Fibroblast of pulmonary artery (primary cell): ENCODE data around the gene MYLK.

Experiments used
- DNase-seq: peaks from one replicate; pipeline ENCODE4 v3.0.0-alpha.2; 2010; ENCODE audit warnings: low read depth
- H3K4me3 ChIP-seq: replicated peaks from 2 replicates; pipeline ENCODE4 v1.5.1; 2011; ENCODE audit warnings: low read depth, mild to moderate bottlenecking, control low read depth, low read length, moderate library complexity
- CTCF ChIP-seq: IDR thresholded peaks from 2 replicates; pipeline ENCODE4 v1.5.1; 2011; ENCODE audit warnings: mild to moderate bottlenecking, control low read depth, low read length, inconsistent platforms; ENCODE audit errors: missing control alignments

MYLK gene

GRCh38 chr3:123732447-123732846 lies 151.7 kb downstream of the MYLK start:
- no peak overlapping the region for H3K4me3 ChIP-seq
- no peak for TF ChIP-seq CTCF
- no peak for DNase-seq

- no peak overlapping the region for H3K4me3 ChIP-seq
- DNase-seq: no peak
- no peak for TF ChIP-seq CTCF
Observed at GRCh38 chr3:123730829-123731228, 153.3 kb downstream of the MYLK start.

- DNase-seq: no peak
- H3K4me3 ChIP-seq: no peak overlapping the region
Observed at GRCh38 chr3:123728991-123729390, 155.1 kb downstream of the MYLK start.

GRCh38 chr3:123728014-123728413 lies 156.1 kb downstream of the MYLK start:
- DNase-seq: peak; percentile 49
- no peak for TF ChIP-seq CTCF
- H3K4me3 ChIP-seq: no peak overlapping the region

More at GRCh38 chr3:123728991-123729390, 155.1 kb downstream of the MYLK start:
- TF ChIP-seq CTCF: no peak

- no peak for DNase-seq
- H3K4me3 ChIP-seq: no peak overlapping the region
- no peak for TF ChIP-seq CTCF
Observed at GRCh38 chr3:123725652-123726400, 158.3 kb downstream of the MYLK start.

GRCh38 chr3:123724306-123724705 lies 159.8 kb downstream of the MYLK start:
- peak; percentile 33 for DNase-seq
- TF ChIP-seq CTCF: peak; percentile 33
- no peak overlapping the region for H3K4me3 ChIP-seq

- no peak overlapping the region for H3K4me3 ChIP-seq
- TF ChIP-seq CTCF: peak; percentile 94
- DNase-seq: peak; percentile 90
Observed at GRCh38 chr3:123723522-123724168, 160.5 kb downstream of the MYLK start.
